Mesothelial cell of epicardium (in vitro differentiated cells): ENCODE results near the gene NDUFA12. TPM values are rescaled to one million over a fixed set of nuclear protein-coding genes. Genes with fewer than 3 reads are reported as not detected.

ENCODE experiments used
- DNase-seq, 2 experiments: peaks; one replicate each; pipeline ENCODE4 v3.0.0; 2021; ENCODE audit warnings: low spot score in 2 of 2; ENCODE audit not compliant: unreplicated experiment in 2 of 2
- H3K27ac Mint-ChIP-seq: 2 replicates; pipeline ENCODE4 v1.8.0; 2021; ENCODE audit warnings: mixed read lengths
- H3K27me3 Mint-ChIP-seq: 2 replicates; pipeline ENCODE4 v1.8.0; 2021; ENCODE audit warnings: low read depth, mixed read lengths
- H3K36me3 Mint-ChIP-seq: 2 replicates; pipeline ENCODE4 v1.8.0; 2021; ENCODE audit warnings: mixed read lengths
- H3K4me1 Mint-ChIP-seq: 2 replicates; pipeline ENCODE4 v1.8.0; 2021; ENCODE audit warnings: mixed read lengths
- H3K4me3 Mint-ChIP-seq: 2 replicates; pipeline ENCODE4 v1.8.0; 2021; ENCODE audit warnings: mild to moderate bottlenecking, moderate library complexity, mixed read lengths
- H3K9me3 Mint-ChIP-seq: 2 replicates; pipeline ENCODE4 v1.8.0; 2021; ENCODE audit warnings: mixed read lengths
- CTCF ChIP-seq: fragments of 200-600 bp; sonication (generic); IDR thresholded peaks from one replicate; pipeline ENCODE4 v1.5.0; 2021; ENCODE audit warnings: antibody characterized with exemption; ENCODE audit not compliant: unreplicated experiment
- total RNA-seq: library from RNA; stranded (reverse); gene quantifications from 3 replicates; pipeline ENCODE4 v1.2.1, GENCODE V29; 2021

Gene NDUFA12
- total RNA-seq, 1 donor from 2014 or later: 63.4 TPM

- Mint-ChIP-seq H3K36me3 (peaks cover 17% of the 10 kb centered on the region), H3K4me1 (no peaks in the 10 kb centered on the region), H3K4me3 (no peak overlapping the region), H3K27me3 (no peaks in the 10 kb centered on the region), H3K9me3 (peaks cover 6% of the 10 kb centered on the region), H3K27ac (no peak overlapping the region)
- no peak for DNase-seq
- no peak for TF ChIP-seq CTCF
Observed at GRCh38 chr12:95017482-95017881, 14.0 kb upstream of the NDUFA12 start.

DNA sequence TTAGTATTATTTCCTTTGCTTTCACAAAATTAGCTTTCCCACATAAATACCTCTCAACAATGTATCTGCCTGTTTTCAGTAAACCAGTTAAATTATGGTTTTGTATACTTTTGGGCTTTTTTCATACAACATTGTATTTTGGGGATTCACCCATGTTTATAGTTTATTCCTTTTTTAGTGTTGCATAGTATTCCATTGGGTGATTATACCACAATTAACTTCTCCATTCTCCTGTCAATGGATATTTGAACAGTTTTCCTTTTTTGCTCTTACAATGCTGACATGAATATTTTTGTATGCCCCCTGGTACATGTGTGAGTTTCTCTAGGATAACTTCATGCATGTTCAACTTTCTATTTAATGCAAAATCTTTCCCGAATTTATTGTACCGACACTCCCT, 12.6 kb upstream of the NDUFA12 start:
- Mint-ChIP-seq H3K27me3 (no peaks in the 10 kb centered on the region), H3K9me3 (peaks cover 6% of the 10 kb centered on the region), H3K4me1 (no peaks in the 10 kb centered on the region), H3K27ac (no peak overlapping the region), H3K4me3 (no peak overlapping the region), H3K36me3 (peaks cover 13% of the 10 kb centered on the region)
- TF ChIP-seq CTCF: no peak
- DNase-seq: no peak

DNA sequence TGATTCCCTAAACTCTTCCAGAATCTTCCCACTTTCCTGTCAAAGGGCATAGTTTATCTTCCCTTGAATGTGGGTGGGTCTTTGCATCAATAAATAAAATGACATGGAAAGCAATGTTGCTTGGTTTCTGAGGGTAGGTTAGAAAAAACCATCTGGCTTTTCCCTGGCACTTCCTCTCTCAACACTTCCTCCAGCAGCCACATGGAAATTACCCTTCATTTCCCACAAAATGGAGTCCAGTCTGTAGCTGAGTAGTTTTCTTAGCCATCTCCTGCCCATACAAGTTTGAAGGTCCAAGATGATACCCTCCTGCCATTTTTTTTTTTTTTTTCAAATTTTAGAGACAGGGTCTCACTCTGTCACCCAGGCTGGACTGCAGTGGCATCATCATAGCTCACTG, 11.1 kb upstream of the NDUFA12 start:
- TF ChIP-seq CTCF: no peak

GRCh38 chr12:95006206-95006605, 2.7 kb upstream of the NDUFA12 start:
- no peak for DNase-seq
- H3K4me1 Mint-ChIP-seq: peaks cover 9% of the 10 kb centered on the region
- no peak overlapping the region for H3K4me3 Mint-ChIP-seq
- peaks cover 18% of the 10 kb centered on the region for H3K9me3 Mint-ChIP-seq
- H3K27me3 Mint-ChIP-seq: no peaks in the 10 kb centered on the region
- peaks cover 3% of the 10 kb centered on the region for H3K36me3 Mint-ChIP-seq
- H3K27ac Mint-ChIP-seq: no peak overlapping the region
- TF ChIP-seq CTCF: no peak

More for the DNA sequence above, 11.1 kb upstream of the NDUFA12 start:
- no peaks in the 10 kb centered on the region for H3K27me3 Mint-ChIP-seq
- no peak overlapping the region for H3K4me3 Mint-ChIP-seq
- H3K9me3 Mint-ChIP-seq: peaks cover 6% of the 10 kb centered on the region
- H3K27ac Mint-ChIP-seq: no peak overlapping the region
- H3K36me3 Mint-ChIP-seq: peaks cover 10% of the 10 kb centered on the region
- no peaks in the 10 kb centered on the region for H3K4me1 Mint-ChIP-seq
- no peak for DNase-seq

- H3K4me3 Mint-ChIP-seq: peak overlapping the region; percentile 51
- no peaks in the 10 kb centered on the region for H3K27me3 Mint-ChIP-seq
- TF ChIP-seq CTCF: no peak
- no peak for DNase-seq
- H3K9me3 Mint-ChIP-seq: peaks cover 18% of the 10 kb centered on the region
- H3K27ac Mint-ChIP-seq: peak overlapping the region; percentile 47
- peaks cover 9% of the 10 kb centered on the region for H3K4me1 Mint-ChIP-seq
- peaks cover 10% of the 10 kb centered on the region for H3K36me3 Mint-ChIP-seq
Observed at GRCh38 chr12:95004610-95005009, 1.1 kb upstream of the NDUFA12 start.

- Mint-ChIP-seq H3K4me3 (peak overlapping the region; percentile 92), H3K4me1 (peaks cover 9% of the 10 kb centered on the region), H3K9me3 (peaks cover 18% of the 10 kb centered on the region), H3K27me3 (no peaks in the 10 kb centered on the region), H3K27ac (peak overlapping the region; percentile 96), H3K36me3 (peaks cover 16% of the 10 kb centered on the region)
- no peak for TF ChIP-seq CTCF
- no peak for DNase-seq
Observed at GRCh38 chr12:95003921-95004272, 400 bp upstream of the NDUFA12 start.
